ENCODE results near the gene KLHL15.

Gene KLHL15

DNA sequence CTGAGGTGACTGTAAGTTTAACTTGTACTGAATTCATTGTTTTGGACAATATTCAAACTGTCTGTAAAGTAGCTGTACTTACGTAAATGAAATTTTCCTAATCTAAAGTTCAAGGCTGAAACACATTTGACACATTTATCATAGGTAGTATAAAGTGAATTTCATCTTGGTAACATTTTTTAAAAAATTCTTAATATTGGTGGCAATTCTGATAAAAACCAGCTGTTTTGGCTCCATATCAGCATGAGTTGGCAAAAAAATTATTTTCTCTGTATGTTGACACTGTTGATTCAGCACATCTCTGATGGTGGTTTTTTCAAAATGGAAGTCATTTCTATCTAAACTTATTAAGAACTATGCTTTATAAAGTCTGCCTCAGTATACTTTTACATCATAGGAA, 88.3 kb downstream of the KLHL15 start:
- Histone ChIP-seq H3K9me2 (replicated peaks; ENCODE audit: low read depth, low read length) (no peaks in the 10 kb centered on the region), H3K9me3 (ENCODE audit: insufficient read depth, low read depth, low read length) (no peaks in the 10 kb centered on the region), H3K4me1 (ENCODE audit: insufficient read depth, low read length, poor library complexity, severe bottlenecking) (no peaks in the 10 kb centered on the region), H3K9ac (ENCODE audit: low read depth, low read length, poor library complexity, severe bottlenecking) (no peak overlapping the region), H3K27me3 (ENCODE audit: insufficient read depth, low read length, poor library complexity, severe bottlenecking) (no peaks in the 10 kb centered on the region), H4K20me1 (ENCODE audit: insufficient read depth, low read length, poor library complexity, severe bottlenecking) (no peaks in the 10 kb centered on the region), H3K79me2 (ENCODE audit: insufficient read depth, low read length) (no peaks in the 10 kb centered on the region), H3K4me2 (ENCODE audit: low read depth, low read length, poor library complexity, severe bottlenecking) (no peak overlapping the region), H3K36me3 (ENCODE audit: insufficient read depth, low read length) (no peaks in the 10 kb centered on the region), H3F3A (ENCODE audit: low read depth) (no peaks in the 10 kb centered on the region), H2AFZ (ENCODE audit: low read length) (no peak overlapping the region), H3K4me3 (ENCODE audit: low read length, poor library complexity, severe bottlenecking) (no peak overlapping the region)
- no peak for TF ChIP-seq EZH2phosphoT487 (IDR thresholded peaks at IDR 0.05; ENCODE audit: borderline replicate concordance)
- TF ChIP-seq, protein P1, sequence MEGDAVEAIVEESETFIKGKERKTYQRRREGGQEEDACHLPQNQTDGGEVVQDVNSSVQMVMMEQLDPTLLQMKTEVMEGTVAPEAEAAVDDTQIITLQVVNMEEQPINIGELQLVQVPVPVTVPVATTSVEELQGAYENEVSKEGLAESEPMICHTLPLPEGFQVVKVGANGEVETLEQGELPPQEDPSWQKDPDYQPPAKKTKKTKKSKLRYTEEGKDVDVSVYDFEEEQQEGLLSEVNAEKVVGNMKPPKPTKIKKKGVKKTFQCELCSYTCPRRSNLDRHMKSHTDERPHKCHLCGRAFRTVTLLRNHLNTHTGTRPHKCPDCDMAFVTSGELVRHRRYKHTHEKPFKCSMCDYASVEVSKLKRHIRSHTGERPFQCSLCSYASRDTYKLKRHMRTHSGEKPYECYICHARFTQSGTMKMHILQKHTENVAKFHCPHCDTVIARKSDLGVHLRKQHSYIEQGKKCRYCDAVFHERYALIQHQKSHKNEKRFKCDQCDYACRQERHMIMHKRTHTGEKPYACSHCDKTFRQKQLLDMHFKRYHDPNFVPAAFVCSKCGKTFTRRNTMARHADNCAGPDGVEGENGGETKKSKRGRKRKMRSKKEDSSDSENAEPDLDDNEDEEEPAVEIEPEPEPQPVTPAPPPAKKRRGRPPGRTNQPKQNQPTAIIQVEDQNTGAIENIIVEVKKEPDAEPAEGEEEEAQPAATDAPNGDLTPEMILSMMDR (conservative IDR thresholded peaks at IDR 0.05; ENCODE audit: low read length): no peak

DNA sequence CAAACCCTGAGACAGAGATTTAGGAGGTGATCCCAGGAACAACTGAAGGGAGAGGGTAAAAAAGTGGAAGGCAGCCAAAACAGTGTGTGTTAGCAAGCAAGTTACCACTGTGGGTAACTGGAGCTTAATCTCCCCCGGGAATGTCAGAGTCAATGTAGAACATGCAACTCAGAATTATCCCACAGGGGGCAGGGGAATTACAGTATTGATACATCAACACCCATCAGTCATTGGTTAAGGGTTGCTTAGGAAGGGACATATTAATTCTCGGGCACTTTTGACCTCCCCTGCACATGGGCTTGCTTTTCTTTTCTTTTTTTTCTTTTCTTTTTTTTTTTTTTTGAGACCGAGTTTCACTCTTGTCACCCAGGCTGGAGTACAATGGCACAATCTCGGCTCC, 89.9 kb downstream of the KLHL15 start:
- no peaks in the 10 kb centered on the region for H3K36me3 ChIP-seq (ENCODE audit: insufficient read depth, low read length)
- no peaks in the 10 kb centered on the region for H3F3A ChIP-seq (ENCODE audit: low read depth)
- no peaks in the 10 kb centered on the region for H3K4me1 ChIP-seq (ENCODE audit: insufficient read depth, low read length, poor library complexity, severe bottlenecking)
- H3K4me2 ChIP-seq (ENCODE audit: low read depth, low read length, poor library complexity, severe bottlenecking): no peak overlapping the region
- no peak for TF ChIP-seq EZH2phosphoT487 (IDR thresholded peaks at IDR 0.05; ENCODE audit: borderline replicate concordance)
- TF ChIP-seq, protein P1 (conservative IDR thresholded peaks at IDR 0.05; ENCODE audit: low read length): no peak
- H4K20me1 ChIP-seq (ENCODE audit: insufficient read depth, low read length, poor library complexity, severe bottlenecking): no peaks in the 10 kb centered on the region
- H3K27me3 ChIP-seq (ENCODE audit: insufficient read depth, low read length, poor library complexity, severe bottlenecking): no peaks in the 10 kb centered on the region
- H2AFZ ChIP-seq (ENCODE audit: low read length): no peak overlapping the region
- H3K9me3 ChIP-seq (ENCODE audit: insufficient read depth, low read depth, low read length): no peaks in the 10 kb centered on the region
- H3K79me2 ChIP-seq (ENCODE audit: insufficient read depth, low read length): no peaks in the 10 kb centered on the region
- no peaks in the 10 kb centered on the region for H3K9me2 ChIP-seq (replicated peaks; ENCODE audit: low read depth, low read length)
- H3K9ac ChIP-seq (ENCODE audit: low read depth, low read length, poor library complexity, severe bottlenecking): no peak overlapping the region
- H3K4me3 ChIP-seq (ENCODE audit: low read length, poor library complexity, severe bottlenecking): no peak overlapping the region

DNA sequence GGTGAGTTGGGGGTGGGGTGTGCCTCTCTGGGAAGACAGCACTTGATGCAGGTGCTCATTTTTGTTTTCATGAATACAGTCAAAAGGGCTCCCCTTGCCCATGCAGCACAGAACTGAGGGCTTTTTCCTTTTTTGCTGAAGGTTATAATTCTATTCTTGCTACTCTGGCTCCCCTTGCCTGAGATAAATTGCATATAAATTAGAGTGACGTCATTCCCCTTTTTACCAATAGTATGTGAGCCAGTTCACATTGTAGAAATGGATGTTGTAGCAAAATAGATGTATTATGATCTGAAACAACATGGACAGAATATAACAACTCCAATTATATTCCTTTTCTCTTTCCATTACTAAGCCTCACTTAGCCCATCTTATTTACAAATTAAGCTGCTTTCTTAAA, 90.8 kb downstream of the KLHL15 start:
- Histone ChIP-seq H3F3A (ENCODE audit: low read depth) (no peaks in the 10 kb centered on the region), H3K4me2 (ENCODE audit: low read depth, low read length, poor library complexity, severe bottlenecking) (no peak overlapping the region), H3K36me3 (ENCODE audit: insufficient read depth, low read length) (no peaks in the 10 kb centered on the region), H3K27me3 (ENCODE audit: insufficient read depth, low read length, poor library complexity, severe bottlenecking) (no peaks in the 10 kb centered on the region), H2AFZ (ENCODE audit: low read length) (no peak overlapping the region), H3K4me3 (ENCODE audit: low read length, poor library complexity, severe bottlenecking) (no peak overlapping the region), H4K20me1 (ENCODE audit: insufficient read depth, low read length, poor library complexity, severe bottlenecking) (no peaks in the 10 kb centered on the region), H3K9ac (ENCODE audit: low read depth, low read length, poor library complexity, severe bottlenecking) (no peak overlapping the region), H3K9me2 (replicated peaks; ENCODE audit: low read depth, low read length) (no peaks in the 10 kb centered on the region), H3K4me1 (ENCODE audit: insufficient read depth, low read length, poor library complexity, severe bottlenecking) (peaks cover 3% of the 10 kb centered on the region), H3K9me3 (ENCODE audit: insufficient read depth, low read depth, low read length) (no peaks in the 10 kb centered on the region), H3K79me2 (ENCODE audit: insufficient read depth, low read length) (no peaks in the 10 kb centered on the region)
- TF ChIP-seq, protein P1 (conservative IDR thresholded peaks at IDR 0.05; ENCODE audit: low read length): no peak

Measured in Loucy (cell line).